BE2C (cell line): ENCODE results near the gene COL27A1.
A peak's percentile ranks its signal among the peaks of the same experiment; 100 is the strongest.

Source experiments
- DNase-seq: peaks from one replicate; pipeline ENCODE4 v3.0.0-alpha.2; 2020
- H3K27me3 ChIP-seq: fragments of 250-450 bp; sonication (Bioruptor Pico); 2 replicates; pipeline ENCODE4 v1.5.1; 2020; ENCODE audit warnings: mild to moderate bottlenecking
- H3K36me3 ChIP-seq: fragments of 250-450 bp; sonication (Bioruptor Pico); 2 replicates; pipeline ENCODE4 v1.5.1; 2020; ENCODE audit warnings: mild to moderate bottlenecking
- H3K4me1 ChIP-seq: fragments of 250-450 bp; sonication (Bioruptor Pico); 2 replicates; pipeline ENCODE4 v1.5.1; 2020
- H3K4me3 ChIP-seq: 2 replicates; pipeline ENCODE4 v1.5.1; 2011; ENCODE audit warnings: low read depth, low read length
- H3K9me3 ChIP-seq: fragments of 250-450 bp; sonication (Bioruptor Pico); 2 replicates; pipeline ENCODE4 v1.5.1; 2020
- TF ChIP-seq, protein P1 (sequence below): IDR thresholded peaks from 2 replicates; pipeline ENCODE4 v1.5.1; 2012; ENCODE audit warnings: mild to moderate bottlenecking, low read depth, low read length

Gene COL27A1

DNA sequence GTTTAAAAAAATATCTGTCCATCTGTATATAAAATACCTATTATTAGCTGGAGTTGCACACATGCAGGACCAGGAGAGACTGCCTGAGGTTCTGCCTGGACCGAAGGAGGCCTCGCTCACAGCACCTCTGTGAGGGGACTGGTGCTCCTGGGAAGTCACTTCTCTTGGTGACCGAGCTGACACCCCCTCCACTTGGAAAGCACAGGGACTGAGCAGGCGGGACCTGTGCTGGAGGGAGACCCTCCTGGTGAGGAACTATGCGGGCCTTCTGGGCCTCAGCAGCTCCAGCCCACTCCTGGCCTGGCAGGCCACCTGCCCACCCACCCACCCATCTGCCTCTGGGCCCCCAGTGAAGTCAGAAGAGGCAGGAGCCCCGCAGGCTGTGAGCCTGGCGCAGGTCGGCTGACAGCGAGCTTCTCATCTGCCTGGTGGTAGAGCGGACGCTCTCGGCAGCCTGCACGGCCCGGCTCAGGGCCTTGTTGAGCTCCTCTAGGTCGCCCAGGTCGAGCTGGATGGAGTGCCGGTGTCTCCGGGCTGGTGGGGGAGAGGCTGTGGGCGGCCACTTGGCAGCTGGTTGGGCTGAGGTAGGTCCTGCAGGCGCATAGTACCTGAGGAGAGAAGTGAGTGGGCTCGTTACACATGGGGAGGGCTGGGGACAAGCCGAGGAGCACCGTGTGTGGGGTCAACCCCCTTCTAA lies 181.5 kb downstream of the COL27A1 start:
- no peaks in the 10 kb centered on the region for H3K36me3 ChIP-seq
- H3K27me3 ChIP-seq = no peaks in the 10 kb centered on the region
- no peak for DNase-seq
- H3K4me1 ChIP-seq = no peaks in the 10 kb centered on the region
- H3K9me3 ChIP-seq = no peaks in the 10 kb centered on the region; the same call in 1 of the 2 replicates
- TF ChIP-seq, protein P1, sequence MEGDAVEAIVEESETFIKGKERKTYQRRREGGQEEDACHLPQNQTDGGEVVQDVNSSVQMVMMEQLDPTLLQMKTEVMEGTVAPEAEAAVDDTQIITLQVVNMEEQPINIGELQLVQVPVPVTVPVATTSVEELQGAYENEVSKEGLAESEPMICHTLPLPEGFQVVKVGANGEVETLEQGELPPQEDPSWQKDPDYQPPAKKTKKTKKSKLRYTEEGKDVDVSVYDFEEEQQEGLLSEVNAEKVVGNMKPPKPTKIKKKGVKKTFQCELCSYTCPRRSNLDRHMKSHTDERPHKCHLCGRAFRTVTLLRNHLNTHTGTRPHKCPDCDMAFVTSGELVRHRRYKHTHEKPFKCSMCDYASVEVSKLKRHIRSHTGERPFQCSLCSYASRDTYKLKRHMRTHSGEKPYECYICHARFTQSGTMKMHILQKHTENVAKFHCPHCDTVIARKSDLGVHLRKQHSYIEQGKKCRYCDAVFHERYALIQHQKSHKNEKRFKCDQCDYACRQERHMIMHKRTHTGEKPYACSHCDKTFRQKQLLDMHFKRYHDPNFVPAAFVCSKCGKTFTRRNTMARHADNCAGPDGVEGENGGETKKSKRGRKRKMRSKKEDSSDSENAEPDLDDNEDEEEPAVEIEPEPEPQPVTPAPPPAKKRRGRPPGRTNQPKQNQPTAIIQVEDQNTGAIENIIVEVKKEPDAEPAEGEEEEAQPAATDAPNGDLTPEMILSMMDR = no peak
- no peak overlapping the region for H3K4me3 ChIP-seq

DNA sequence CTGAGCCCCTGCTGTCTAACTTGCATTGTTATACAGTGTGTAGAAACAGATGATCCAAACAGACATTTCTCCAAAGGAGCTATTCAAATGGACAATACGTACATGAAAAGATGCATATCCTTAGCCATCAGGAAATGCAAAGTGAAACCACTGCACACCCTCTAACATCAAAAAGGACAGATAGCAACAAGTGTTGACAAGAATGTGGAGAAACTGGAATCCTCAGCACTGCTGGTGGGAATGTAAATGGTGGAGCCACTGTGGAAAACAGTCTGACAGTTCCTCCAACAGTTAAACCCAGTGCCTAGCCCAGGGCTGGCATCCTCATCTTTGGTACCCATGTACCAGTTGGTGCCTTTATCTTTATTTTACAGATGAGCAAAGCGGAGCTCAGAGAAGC lies 182.8 kb downstream of the COL27A1 start:
- Histone ChIP-seq H3K4me1 (no peaks in the 10 kb centered on the region), H3K4me3 (no peak overlapping the region), H3K36me3 (no peaks in the 10 kb centered on the region), H3K9me3 (no peaks in the 10 kb centered on the region; the same call in 1 of the 2 replicates), H3K27me3 (no peaks in the 10 kb centered on the region)
- TF ChIP-seq, protein P1 = no peak
- DNase-seq = no peak

DNA sequence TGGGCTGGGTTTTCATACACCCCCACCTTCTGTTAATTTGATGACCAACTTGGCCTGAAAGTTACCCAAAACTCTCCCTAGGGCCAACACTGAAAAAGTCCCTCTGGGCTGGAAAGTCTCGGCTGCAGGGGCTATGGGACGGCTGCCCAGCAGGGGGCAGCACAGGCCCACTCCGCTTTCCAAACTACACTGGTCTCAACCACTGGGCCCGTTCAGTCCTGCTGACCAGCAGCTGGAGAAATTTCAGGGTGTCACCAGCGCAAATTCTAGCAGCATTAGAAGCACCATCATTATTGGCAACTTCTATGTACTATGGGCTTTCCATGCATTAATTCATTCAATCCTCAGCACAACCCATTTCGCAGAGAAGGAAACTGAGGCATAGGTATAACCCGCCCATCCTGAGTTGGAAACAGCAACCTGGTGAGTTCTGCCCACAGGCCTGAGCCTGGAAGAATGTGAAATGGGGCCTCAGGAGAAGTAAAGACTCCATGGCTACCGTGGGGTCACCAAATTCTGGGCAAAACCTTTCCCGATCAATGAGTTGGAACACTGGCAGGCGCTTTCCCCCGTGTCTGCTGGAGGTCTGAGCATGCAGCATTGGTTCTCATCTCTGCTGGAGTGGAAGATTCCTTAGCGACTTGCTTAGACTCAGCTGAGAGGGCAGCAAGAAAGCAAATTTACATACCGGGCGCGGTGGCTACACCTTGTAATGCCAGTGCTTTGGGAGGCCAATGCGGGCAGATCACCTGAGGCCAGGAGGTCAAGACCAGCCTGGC lies 184.0 kb downstream of the COL27A1 start:
- no peaks in the 10 kb centered on the region for H3K27me3 ChIP-seq
- H3K4me1 ChIP-seq = no peaks in the 10 kb centered on the region; the same call in 1 of the 2 replicates
- H3K4me3 ChIP-seq = no peak overlapping the region
- DNase-seq = peak; percentile 72
- TF ChIP-seq, protein P1 = peak; percentile 98
- H3K36me3 ChIP-seq = no peaks in the 10 kb centered on the region
- no peaks in the 10 kb centered on the region; the same call in 1 of the 2 replicates for H3K9me3 ChIP-seq

GRCh38 chr9:114341152-114341830 lies 186.0 kb downstream of the COL27A1 start:
- H3K4me3 ChIP-seq = no peak overlapping the region
- H3K36me3 ChIP-seq = no peaks in the 10 kb centered on the region
- no peaks in the 10 kb centered on the region for H3K27me3 ChIP-seq
- DNase-seq = no peak
- H3K4me1 ChIP-seq = no peaks in the 10 kb centered on the region; the same call in 1 of the 2 replicates
- no peaks in the 10 kb centered on the region; the same call in 1 of the 2 replicates for H3K9me3 ChIP-seq
- TF ChIP-seq, protein P1 = no peak

GRCh38 chr9:114341991-114342390 lies 186.7 kb downstream of the COL27A1 start:
- Histone ChIP-seq H3K9me3 (no peaks in the 10 kb centered on the region; the same call in 1 of the 2 replicates), H3K36me3 (no peaks in the 10 kb centered on the region), H3K27me3 (no peaks in the 10 kb centered on the region), H3K4me1 (no peaks in the 10 kb centered on the region; the same call in 1 of the 2 replicates), H3K4me3 (no peak overlapping the region)
- TF ChIP-seq, protein P1 = no peak
- DNase-seq = no peak
